ENCODE results near the gene DSTYK. TPM values are rescaled to one million over a fixed set of nuclear protein-coding genes. Genes with fewer than 3 reads are reported as not detected.

DSTYK gene
- total RNA-seq, 2 experiments from 2014 or later: 13.9 to 15.3 TPM

DNA sequence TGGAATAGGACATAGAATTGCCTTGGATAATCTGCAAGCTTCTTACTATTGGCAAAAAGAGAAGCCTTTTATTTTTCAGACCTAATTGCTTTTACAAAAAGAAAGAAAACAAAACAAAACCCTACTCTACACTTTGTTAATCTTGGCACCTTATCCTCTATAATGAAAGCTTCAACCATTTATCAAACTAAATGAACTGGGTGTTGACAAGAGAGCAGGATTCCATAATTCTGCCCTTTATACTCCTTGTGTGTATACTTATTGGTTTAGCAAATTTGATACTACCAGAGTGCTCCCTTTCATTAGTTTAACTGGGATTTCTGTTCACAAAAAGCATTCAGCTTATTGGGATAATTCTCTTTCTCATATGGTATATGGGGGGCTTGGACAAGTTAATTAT lies 13.2 kb upstream of the DSTYK start:
- no peak overlapping the region for H3K4me3 Mint-ChIP-seq
- no peak overlapping the region for H3K27ac Mint-ChIP-seq
- no peaks in the 10 kb centered on the region for H3K9me3 Mint-ChIP-seq
- Histone ChIP-seq H3K27ac (ENCODE audit: low read depth in 1 of 2, low read length in 2 of 2) (no peak overlapping the region), H3K4me3 (ENCODE audit: low read length) (no peak overlapping the region), H3K36me3 (ENCODE audit: insufficient read depth, low read length) (no peaks in the 10 kb centered on the region), H3K9me3 (ENCODE audit: control insufficient read depth in 1 of 2, insufficient read depth in 1 of 2, low read length in 2 of 2) (no peaks in the 10 kb centered on the region), H3K27me3 (ENCODE audit: control insufficient read depth in 1 of 2, insufficient read depth in 2 of 2, low read length in 2 of 2) (peaks cover 5 to 9% of the 10 kb centered on the region in 2 experiments), H3K4me1 (ENCODE audit: insufficient read depth, low read length) (peaks cover 22% of the 10 kb centered on the region)
- TF ChIP-seq, protein P1, sequence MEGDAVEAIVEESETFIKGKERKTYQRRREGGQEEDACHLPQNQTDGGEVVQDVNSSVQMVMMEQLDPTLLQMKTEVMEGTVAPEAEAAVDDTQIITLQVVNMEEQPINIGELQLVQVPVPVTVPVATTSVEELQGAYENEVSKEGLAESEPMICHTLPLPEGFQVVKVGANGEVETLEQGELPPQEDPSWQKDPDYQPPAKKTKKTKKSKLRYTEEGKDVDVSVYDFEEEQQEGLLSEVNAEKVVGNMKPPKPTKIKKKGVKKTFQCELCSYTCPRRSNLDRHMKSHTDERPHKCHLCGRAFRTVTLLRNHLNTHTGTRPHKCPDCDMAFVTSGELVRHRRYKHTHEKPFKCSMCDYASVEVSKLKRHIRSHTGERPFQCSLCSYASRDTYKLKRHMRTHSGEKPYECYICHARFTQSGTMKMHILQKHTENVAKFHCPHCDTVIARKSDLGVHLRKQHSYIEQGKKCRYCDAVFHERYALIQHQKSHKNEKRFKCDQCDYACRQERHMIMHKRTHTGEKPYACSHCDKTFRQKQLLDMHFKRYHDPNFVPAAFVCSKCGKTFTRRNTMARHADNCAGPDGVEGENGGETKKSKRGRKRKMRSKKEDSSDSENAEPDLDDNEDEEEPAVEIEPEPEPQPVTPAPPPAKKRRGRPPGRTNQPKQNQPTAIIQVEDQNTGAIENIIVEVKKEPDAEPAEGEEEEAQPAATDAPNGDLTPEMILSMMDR (IDR thresholded peaks at IDR 0.05): no peak
- DNase-seq (no peak), ATAC-seq (ENCODE audit: poor library complexity) (no peak)
- ChIA-PET POLR2A (no interaction called here), CTCF (interaction anchor here (1.4 kb wide), 1 partner anchor 31 kb away, joined by 4 read pairs; no protein-coding TSS in a partner anchor)
- peaks cover 30% of the 10 kb centered on the region for H3K27me3 Mint-ChIP-seq
- peaks cover 24% of the 10 kb centered on the region for H3K4me1 Mint-ChIP-seq (ENCODE audit: low read depth)
- intact Hi-C loops (cut with DNase I, micrococcal nuclease): loop anchor here in 1 of 2 experiments (5.0 kb wide), 1 partner anchor 102 kb away; the partner anchor contains the start of gene RBBP5
- H3K36me3 Mint-ChIP-seq (ENCODE audit: low read depth): no peaks in the 10 kb centered on the region

- ATAC-seq (ENCODE audit: poor library complexity) (no peak), DNase-seq (no peak)
- Histone ChIP-seq H3K27me3 (ENCODE audit: control insufficient read depth in 1 of 2, insufficient read depth in 2 of 2, low read length in 2 of 2) (peaks cover 0 to 2% of the 10 kb centered on the region in 2 experiments), H3K9me3 (ENCODE audit: control insufficient read depth in 1 of 2, insufficient read depth in 1 of 2, low read length in 2 of 2) (no peaks in the 10 kb centered on the region), H3K27ac (ENCODE audit: low read depth in 1 of 2, low read length in 2 of 2) (no peak overlapping the region), H3K36me3 (ENCODE audit: insufficient read depth, low read length) (no peaks in the 10 kb centered on the region), H3K4me3 (ENCODE audit: low read length) (no peak overlapping the region), H3K4me1 (ENCODE audit: insufficient read depth, low read length) (no peaks in the 10 kb centered on the region)
- peaks cover 22% of the 10 kb centered on the region for H3K27me3 Mint-ChIP-seq
- H3K4me3 Mint-ChIP-seq: no peak overlapping the region
- ChIA-PET CTCF (interaction anchor here (1.0 kb wide), 1 partner anchor 21 kb away, joined by 3 read pairs; no protein-coding TSS in a partner anchor), POLR2A (no interaction called here)
- no peaks in the 10 kb centered on the region for H3K36me3 Mint-ChIP-seq (ENCODE audit: low read depth)
- no peaks in the 10 kb centered on the region for H3K9me3 Mint-ChIP-seq
- intact Hi-C loops (cut with DNase I, micrococcal nuclease): no loop called here
- H3K27ac Mint-ChIP-seq: no peak overlapping the region
- H3K4me1 Mint-ChIP-seq (ENCODE audit: low read depth): peaks cover 1% of the 10 kb centered on the region
- TF ChIP-seq, protein P1 (IDR thresholded peaks at IDR 0.05): no peak
Measured at GRCh38 chr1:205220421-205220820, 8.9 kb upstream of the DSTYK start.

GRCh38 chr1:205217418-205217817 lies 5.9 kb upstream of the DSTYK start:
- Mint-ChIP-seq H3K4me3 (no peak overlapping the region), H3K27me3 (peaks cover 18% of the 10 kb centered on the region), H3K36me3 (ENCODE audit: low read depth) (no peaks in the 10 kb centered on the region), H3K4me1 (ENCODE audit: low read depth) (peaks cover 16% of the 10 kb centered on the region), H3K9me3 (no peaks in the 10 kb centered on the region), H3K27ac (no peak overlapping the region)
- DNase-seq (no peak), ATAC-seq (ENCODE audit: poor library complexity) (no peak)
- Histone ChIP-seq H3K4me1 (ENCODE audit: insufficient read depth, low read length) (no peaks in the 10 kb centered on the region), H3K36me3 (ENCODE audit: insufficient read depth, low read length) (no peaks in the 10 kb centered on the region), H3K4me3 (ENCODE audit: low read length) (no peak overlapping the region), H3K27ac (ENCODE audit: low read depth in 1 of 2, low read length in 2 of 2) (no peak overlapping the region), H3K27me3 (ENCODE audit: control insufficient read depth in 1 of 2, insufficient read depth in 2 of 2, low read length in 2 of 2) (no peaks in the 10 kb centered on the region), H3K9me3 (ENCODE audit: control insufficient read depth in 1 of 2, insufficient read depth in 1 of 2, low read length in 2 of 2) (no peaks in the 10 kb centered on the region)
- ChIA-PET POLR2A (no interaction called here), CTCF (interaction anchor here (1.2 to 1.4 kb wide), 2 partner anchors 39 to 56 kb away, joined by 3 to 6 read pairs; no protein-coding TSS in a partner anchor)
- TF ChIP-seq, protein P1 (IDR thresholded peaks at IDR 0.05): no peak
- intact Hi-C loops (cut with DNase I, micrococcal nuclease): loop anchor here in 1 of 2 experiments (10.0 kb wide), 1 partner anchor 417 kb away; the partner anchor contains the start of gene ELK4

Data from CD4-positive, alpha-beta T cell (primary cell).